H1 (cell line): ENCODE data around the gene ELL. TPM values are rescaled to one million over a fixed set of nuclear protein-coding genes. Genes with fewer than 3 reads are reported as not detected.
A peak's percentile ranks its signal among the peaks of the same experiment; 100 is the strongest.

Source experiments
- SAP30 ChIP-seq: fragments of 300-600 bp; sonication (generic); IDR thresholded peaks from 2 replicates; pipeline ENCODE4 v1.7.1; 2012; ENCODE audit warnings: low read length, moderate library complexity, mild to moderate bottlenecking, inconsistent platforms; ENCODE audit not compliant: insufficient read depth, insufficient replicate concordance
- SIN3A ChIP-seq, 2 experiments: IDR thresholded peaks in 1 of 2; conservative IDR thresholded peaks in 1 of 2; 2 replicates each; pipeline ENCODE4 v1.6.1; 2011 to 2012; ENCODE audit warnings: low read length in 2 of 2, improper control_type of control experiment in 1 of 2, low read depth in 1 of 2, mild to moderate bottlenecking in 1 of 2
- SRF ChIP-seq: IDR thresholded peaks from 2 replicates; pipeline ENCODE4 v1.6.1; 2011; ENCODE audit warnings: mild to moderate bottlenecking, low read depth, low read length, moderate library complexity
- polyA plus RNA-seq, 7 experiments: library from polyadenylated mRNA; depleted of rRNA in 3 of 7; stranded (reverse) in 5 of 7; unstranded in 2 of 7; fragments of >200 nt in 5 of 7; fragments of 200-250 nt in 2 of 7; gene quantifications; 1 replicate in 5 of 7; 2 replicates in 1 of 7; 4 replicates in 1 of 7; pipeline versions ENCODE4 v1.2.1 to v1.2.3, GENCODE V29; 2011 to 2013; ENCODE audit warnings: missing spikeins in 2 of 7, mixed read lengths in 2 of 7
- total RNA-seq: library from RNA; stranded (reverse); fragmentation: NEBNext Ultra II Directional; extraction: Animal tissue kit (Norgen Biotek cat#: 25700); gene quantifications from 2 replicates; pipeline ENCODE4 v1.2.1, GENCODE V29; 2021

ELL gene
- total and polyA plus RNA-seq, 2 of the 8 experiments (the other 6 are each of a cell fraction or from before 2014, with no cell fraction given): 5.2 to 10.5 TPM

DNA sequence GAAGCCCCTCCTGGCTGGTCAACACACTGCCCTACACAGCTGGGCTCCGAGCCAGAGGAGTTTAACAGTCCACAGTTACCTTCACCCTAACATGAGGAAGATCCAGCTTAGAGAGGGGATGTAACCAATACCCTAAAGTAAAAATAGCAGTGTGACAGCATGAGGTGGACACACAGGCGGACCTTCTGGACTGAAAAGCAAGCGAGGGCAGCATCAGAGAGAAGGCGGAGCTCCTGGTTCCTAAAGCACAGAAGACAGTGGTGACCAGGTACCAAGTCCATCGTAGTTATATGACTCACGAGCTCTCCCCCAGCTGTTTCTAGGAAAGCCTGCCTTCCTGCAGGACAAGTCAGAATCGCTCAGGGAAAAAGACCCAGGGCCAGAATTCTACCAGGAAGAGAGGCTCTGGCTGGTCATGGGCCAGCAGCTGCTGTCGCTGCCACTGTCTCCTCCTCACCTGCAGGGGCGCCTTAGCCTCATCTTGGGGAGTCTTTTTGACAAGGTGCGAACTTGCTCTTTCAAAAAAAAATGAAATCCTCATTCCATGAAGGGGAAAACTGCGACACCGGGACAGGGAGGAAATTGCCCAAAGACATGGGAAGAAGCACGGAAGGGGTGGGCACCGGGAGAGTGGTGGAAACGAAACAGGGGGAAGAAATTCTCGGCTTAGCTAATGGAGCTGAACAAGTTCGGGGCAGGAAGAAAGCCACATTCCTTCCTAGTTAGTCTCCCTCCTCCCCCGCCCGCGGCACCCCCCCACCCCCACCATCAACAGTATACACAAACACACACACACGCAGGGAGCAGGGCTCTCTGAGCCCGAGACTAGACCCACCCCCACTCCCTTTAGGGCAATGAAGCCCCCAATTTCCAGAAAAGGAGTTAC, 1.7 kb downstream of the ELL start (continued):
- no peak for TF ChIP-seq SRF
- TF ChIP-seq SIN3A (conservative IDR thresholded peaks at IDR 0.05 in 1 of 2, IDR thresholded peaks at IDR 0.05 in 1 of 2; ENCODE audit: low read depth in 1 of 2, low read length in 2 of 2): peak; percentile 74 to 90; a peak in 3 of 4 replicates
- TF ChIP-seq SAP30: peak; percentile 55
